GM12891 (cell line): ENCODE data around the gene CD44.

Source experiments
- DNase-seq: peaks from one replicate; pipeline ENCODE4 v3.0.0; 2011; ENCODE audit warnings: low spot score; ENCODE audit not compliant: insufficient read length
- FAIRE-seq: peaks from 2 replicates; lab custom pipeline; 2011; peaks lifted over from hg19 to GRCh38; lab: Jason Lieb, UNC
- PAX5 ChIP-seq: IDR thresholded peaks from 2 replicates; pipeline ENCODE4 v1.6.1; 2011; ENCODE audit warnings: low read length, moderate library complexity, mild to moderate bottlenecking; ENCODE audit not compliant: insufficient read depth, severe bottlenecking
- POLR2A ChIP-seq: IDR thresholded peaks from 2 replicates; pipeline ENCODE4 v1.6.1; 2011; ENCODE audit warnings: low read depth, low read length, control low read depth
- POLR2AphosphoS5 ChIP-seq: IDR thresholded peaks from 2 replicates; pipeline ENCODE4 v1.6.1; 2011; ENCODE audit warnings: low read depth, low read length, control low read depth
- POU2F2 ChIP-seq: IDR thresholded peaks from 2 replicates; pipeline ENCODE4 v1.6.1; 2011; ENCODE audit warnings: low read depth, mild to moderate bottlenecking, control low read depth, low read length, moderate library complexity
- SPI1 ChIP-seq: IDR thresholded peaks from 2 replicates; pipeline ENCODE4 v1.6.1; 2011; ENCODE audit warnings: low read depth, low read length, control low read depth
- TAF1 ChIP-seq: IDR thresholded peaks from 2 replicates; pipeline ENCODE4 v1.6.1; 2011; ENCODE audit warnings: low read depth, low read length, control low read depth

Gene CD44

DNA sequence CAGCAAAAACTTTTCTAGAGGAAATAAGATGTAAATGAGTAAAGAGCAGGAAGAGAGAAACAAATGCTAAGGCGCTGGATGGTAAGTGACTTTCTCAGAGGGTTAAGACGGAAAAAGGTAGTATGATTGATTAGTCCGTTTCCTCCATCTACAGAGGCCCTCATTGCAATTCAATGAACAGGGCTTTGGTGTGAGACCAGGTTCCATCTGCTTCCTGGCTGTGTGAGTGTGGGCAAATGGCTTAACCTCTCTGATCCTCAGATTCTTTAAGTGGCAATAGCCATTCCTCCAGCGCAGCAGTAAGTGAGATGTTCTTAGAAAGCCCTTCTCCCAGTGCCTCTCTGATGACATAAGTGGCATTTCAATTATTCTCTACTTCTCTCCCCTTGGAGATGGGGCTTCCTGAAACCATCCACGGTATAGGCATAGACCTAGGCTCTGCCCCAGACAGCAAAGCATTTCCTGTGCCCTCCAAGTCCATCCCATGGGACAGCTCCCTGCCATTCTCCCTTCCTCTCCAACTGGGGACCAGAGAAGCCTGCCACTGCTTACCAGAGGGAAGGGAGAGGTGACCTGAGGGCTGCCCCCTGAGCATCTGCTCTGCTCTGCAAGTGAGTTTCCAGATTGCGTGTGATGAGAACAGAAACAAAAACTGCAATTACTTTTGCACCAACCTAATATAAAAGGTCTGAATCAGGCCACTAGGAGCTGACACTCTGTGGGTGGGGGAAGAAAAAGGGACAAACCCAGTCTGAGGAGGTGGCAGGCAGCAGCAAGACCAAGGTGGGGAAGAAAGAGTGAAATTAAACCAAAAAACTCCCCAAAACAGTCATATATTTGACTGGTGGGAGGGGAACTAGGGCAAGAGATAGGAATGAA is 12.7 kb upstream of the CD44 start:
- FAIRE-seq, result peak; percentile 96

GRCh38 chr11:35126879-35127581 is 11.9 kb upstream of the CD44 start:
- no peak for TF ChIP-seq POLR2A
- no peak for TF ChIP-seq TAF1
- TF ChIP-seq PAX5, result no peak
- no peak for TF ChIP-seq POLR2AphosphoS5
- no peak for TF ChIP-seq SPI1
- TF ChIP-seq POU2F2, result no peak
- FAIRE-seq (peak; percentile 86), DNase-seq (no peak)

More for the DNA sequence above, 12.7 kb upstream of the CD44 start:
- peak; percentile 21 for TF ChIP-seq POLR2A
- peak; percentile 31 for TF ChIP-seq PAX5
- peak; percentile 35 for TF ChIP-seq SPI1
- TF ChIP-seq POLR2AphosphoS5, result no peak
- TF ChIP-seq TAF1, result no peak
- TF ChIP-seq POU2F2, result peak; percentile 84; the same call in 1 of the 2 replicates
- DNase-seq, result no peak

DNA sequence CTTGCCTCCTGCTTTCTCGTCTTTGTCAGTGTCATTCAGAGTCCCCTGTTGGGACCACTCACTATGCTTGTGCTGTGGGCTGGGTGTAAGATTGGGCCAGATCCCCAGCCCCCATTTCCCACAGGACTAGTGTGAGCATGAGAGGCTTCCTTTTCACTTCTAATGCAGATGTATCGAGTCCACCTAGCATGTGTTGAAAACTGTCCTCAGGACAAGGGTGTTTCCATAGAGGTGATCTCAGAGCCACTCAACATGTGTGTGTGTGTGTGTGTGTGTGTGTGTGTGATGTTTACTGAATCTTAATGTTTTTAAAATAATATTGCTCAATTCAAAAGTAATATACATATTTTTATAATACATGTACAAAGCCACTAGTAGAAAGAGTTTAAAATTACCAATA is 11.4 kb upstream of the CD44 start:
- no peak for DNase-seq
- TF ChIP-seq SPI1 (no peak), POLR2AphosphoS5 (no peak), PAX5 (no peak), POU2F2 (no peak), TAF1 (no peak), POLR2A (no peak)
- peak; percentile 88 for FAIRE-seq

DNA sequence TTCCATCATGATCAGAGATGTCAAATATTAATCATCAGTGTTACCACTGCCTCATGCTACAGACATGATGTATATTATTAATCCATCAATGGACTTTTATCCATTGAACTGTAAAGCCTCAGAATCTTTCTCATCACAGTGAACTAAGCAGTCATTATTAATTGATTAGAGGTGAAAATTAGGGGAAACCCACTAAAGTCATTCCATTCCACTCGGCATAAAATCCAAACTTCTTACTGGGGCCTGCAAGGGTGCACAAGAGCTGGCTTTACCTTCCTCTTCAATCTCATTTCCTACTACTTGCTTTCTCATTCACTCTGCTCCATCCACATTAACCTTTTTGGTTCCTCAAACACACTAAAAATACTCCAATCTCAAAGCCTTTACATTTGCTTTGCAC is 7.9 kb upstream of the CD44 start:
- FAIRE-seq (no peak), DNase-seq (no peak)
- TF ChIP-seq TAF1, result no peak
- no peak for TF ChIP-seq PAX5
- no peak for TF ChIP-seq POLR2AphosphoS5
- TF ChIP-seq POU2F2, result no peak
- TF ChIP-seq POLR2A, result no peak
- no peak for TF ChIP-seq SPI1

DNA sequence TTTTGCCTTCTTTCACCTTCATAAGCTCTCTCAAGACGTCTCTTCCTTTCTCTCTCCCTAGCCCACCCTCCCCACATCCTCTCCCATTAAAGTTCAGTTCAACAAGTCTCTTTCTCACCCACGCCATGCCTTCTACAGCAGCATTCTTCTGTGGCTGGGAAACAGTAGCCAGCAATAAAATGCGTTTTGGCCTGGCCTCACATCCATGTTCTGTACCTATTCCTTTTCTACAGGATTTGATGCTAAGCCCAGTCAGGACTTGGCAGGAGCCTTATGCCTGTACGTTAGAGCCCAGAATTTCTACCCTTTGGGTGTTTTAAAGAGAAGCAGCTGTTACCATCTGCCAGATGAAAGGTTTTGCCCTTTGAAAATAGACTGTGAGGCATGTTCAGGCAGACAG is 7.1 kb upstream of the CD44 start:
- TF ChIP-seq POLR2AphosphoS5 (no peak), SPI1 (no peak), TAF1 (no peak), POU2F2 (no peak), PAX5 (no peak), POLR2A (no peak)
- DNase-seq (no peak), FAIRE-seq (peak; percentile 9)

- no peak for DNase-seq
- TF ChIP-seq TAF1, result no peak
- no peak for TF ChIP-seq POLR2AphosphoS5
- FAIRE-seq, result peak; percentile 82
Measured at GRCh38 chr11:35133656-35134055, 5.3 kb upstream of the CD44 start.

- FAIRE-seq (peak; percentile 66), DNase-seq (no peak)
- TF ChIP-seq POLR2AphosphoS5 (no peak), POLR2A (no peak), PAX5 (no peak), TAF1 (no peak), POU2F2 (no peak), SPI1 (no peak)
Measured at GRCh38 chr11:35134403-35135148, 4.4 kb upstream of the CD44 start.

DNA sequence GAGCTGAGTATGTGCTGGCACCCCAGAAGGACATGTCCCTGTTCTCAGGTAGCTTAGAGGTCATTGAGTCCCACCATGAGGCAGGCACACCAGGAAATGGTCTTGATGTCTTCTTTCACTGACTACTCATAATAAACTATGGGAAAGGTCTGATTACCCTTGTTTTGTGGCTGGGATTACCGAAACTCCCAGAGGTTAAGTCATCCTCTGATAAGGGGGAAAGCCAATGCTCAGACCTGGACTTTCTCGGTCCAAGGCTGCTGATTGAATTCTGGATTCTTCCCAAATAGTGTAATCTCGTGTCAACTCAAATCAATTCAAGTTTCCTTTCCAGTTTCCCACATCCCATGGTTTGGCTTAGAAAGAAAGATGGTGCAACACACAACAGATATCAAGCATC is 3.7 kb upstream of the CD44 start:
- TF ChIP-seq SPI1, result no peak
- TF ChIP-seq POLR2AphosphoS5, result no peak
- no peak for TF ChIP-seq POLR2A
- no peak for TF ChIP-seq POU2F2
- TF ChIP-seq TAF1, result no peak
- TF ChIP-seq PAX5, result no peak
- no peak for FAIRE-seq
- no peak for DNase-seq

GRCh38 chr11:35136311-35136710 is 2.7 kb upstream of the CD44 start:
- DNase-seq (no peak), FAIRE-seq (no peak)
- TF ChIP-seq POLR2A (no peak), SPI1 (no peak), POLR2AphosphoS5 (no peak), PAX5 (no peak), POU2F2 (no peak), TAF1 (no peak)
